HepG2 (cell line): Measurements from ENCODE around the gene ZDHHC7. TPM values are rescaled to one million over a fixed set of nuclear protein-coding genes. Genes with fewer than 3 reads are reported as not detected.

Experiments used
- ARNT ChIP-seq: fragments of 450-650 bp; IDR thresholded peaks from 2 replicates; pipeline ENCODE4 v1.6.1; 2017
- CBX5 ChIP-seq: sonication (generic); formaldehyde crosslinking; IDR thresholded peaks from 2 replicates; pipeline ENCODE4 v1.4.0; 2020; ENCODE audit warnings: missing genetic modification reagents, borderline replicate concordance
- CENPT ChIP-seq: sonication (generic); formaldehyde crosslinking; IDR thresholded peaks from 2 replicates; pipeline ENCODE4 v1.8.0; 2022; ENCODE audit warnings: low read depth, mild to moderate bottlenecking, moderate library complexity, missing genetic modification reagents
- DMAP1 ChIP-seq: IDR thresholded peaks from 2 replicates; pipeline ENCODE4 v1.6.1; 2016
- EEA1 ChIP-seq: sonication (generic); formaldehyde crosslinking; IDR thresholded peaks from 2 replicates; pipeline ENCODE4 v1.5.1; 2020; ENCODE audit warnings: mild to moderate bottlenecking, missing genetic modification reagents, borderline replicate concordance
- HNF1B ChIP-seq: sonication (generic); formaldehyde crosslinking; IDR thresholded peaks from 2 replicates; pipeline ENCODE4 v1.5.1; 2020; ENCODE audit warnings: mild to moderate bottlenecking, moderate library complexity, missing genetic modification reagents
- MXD3 ChIP-seq: IDR thresholded peaks from 2 replicates; pipeline ENCODE4 v1.6.1; 2016; ENCODE audit warnings: mild to moderate bottlenecking, missing biosample characterization, missing genetic modification reagents
- NCOA2 ChIP-seq: sonication (generic); formaldehyde crosslinking; IDR thresholded peaks from 2 replicates; pipeline ENCODE4 v1.8.0; 2022; ENCODE audit warnings: inconsistent platforms
- STAT6 ChIP-seq: sonication (generic); formaldehyde crosslinking; IDR thresholded peaks from 2 replicates; pipeline ENCODE4 v1.4.0; 2020; ENCODE audit warnings: missing genetic modification reagents, mild to moderate bottlenecking, borderline replicate concordance
- ZBTB40 ChIP-seq, 2 experiments: fragments of 450-650 bp in 1 of 2; sonication (generic) in 1 of 2; formaldehyde crosslinking in 1 of 2; IDR thresholded peaks; 2 replicates each; pipeline versions ENCODE4 v1.6.1 to v1.8.0; 2016 to 2022; ENCODE audit warnings: antibody characterized with exemption in 1 of 2, mild to moderate bottlenecking in 1 of 2, missing genetic modification reagents in 1 of 2
- ZFP37 ChIP-seq: sonication (generic); formaldehyde crosslinking; IDR thresholded peaks from 2 replicates; pipeline ENCODE4 v1.4.0; 2020; ENCODE audit warnings: missing genetic modification reagents, borderline replicate concordance
- ZMYM3 ChIP-seq: sonication (generic); formaldehyde crosslinking; IDR thresholded peaks from 2 replicates; pipeline ENCODE4 v1.5.1; 2020; ENCODE audit warnings: mild to moderate bottlenecking, missing genetic modification reagents
- ZNF260 ChIP-seq: sonication (generic); formaldehyde crosslinking; IDR thresholded peaks from 2 replicates; pipeline ENCODE4 v1.4.0; 2020; ENCODE audit warnings: missing genetic modification reagents, low read depth, mild to moderate bottlenecking, borderline replicate concordance
- ZNF331 ChIP-seq: sonication (generic); formaldehyde crosslinking; IDR thresholded peaks from 2 replicates; pipeline ENCODE4 v1.4.0; 2020; ENCODE audit warnings: missing genetic modification reagents
- polyA plus RNA-seq, 8 experiments: library from polyadenylated mRNA; depleted of rRNA in 3 of 8; stranded (reverse) in 7 of 8; unstranded in 1 of 8; fragments of >200 nt; fragmentation: Illumina TruSeq in 4 of 8; extraction: Trizol in 4 of 8; gene quantifications; 2 replicates each; pipeline versions ENCODE4 v1.2.1 to v1.2.3, GENCODE V29; 2011 to 2016; ENCODE audit warnings: low read depth in 4 of 8, missing spikeins in 1 of 8, mixed read lengths in 1 of 8; ENCODE audit not compliant: insufficient read depth in 1 of 8
- total RNA-seq, 5 experiments: library from RNA; depleted of rRNA; stranded (reverse); fragments of >200 nt; fragmentation: Illumina TruSeq; extraction: Trizol; gene quantifications; 2 replicates each; pipeline ENCODE4 v1.2.3, GENCODE V29; 2016; ENCODE audit warnings: low read depth in 1 of 5

The ZDHHC7 gene
- total and polyA plus RNA-seq, 2 of the 13 experiments (the other 11 are each of a cell fraction or from before 2014, with no cell fraction given), result 46.8 to 67.6 TPM

GRCh38 chr16:85046931-85047866, 35.9 kb upstream of the ZDHHC7 start (continued):
- no peak for TF ChIP-seq ZBTB40 (IDR thresholded peaks at IDR 0.05)
- 0 out of 2 replicates have a peak, but pooled peaks have one; percentile 45 for TF ChIP-seq ZBTB40 (CRISPR knock-in tag; IDR thresholded peaks at IDR 0.05)
- no peak for TF ChIP-seq DMAP1 (CRISPR knock-in tag)
- no peak for TF ChIP-seq HNF1B (CRISPR knock-in tag)
- no peak for TF ChIP-seq NCOA2 (CRISPR knock-in tag)
- TF ChIP-seq STAT6 (CRISPR knock-in tag), result no peak
- no peak for TF ChIP-seq ARNT
- 0 out of 2 replicates have a peak, but pooled peaks have one; percentile 30 for TF ChIP-seq ZNF331
- no peak for TF ChIP-seq CBX5 (CRISPR knock-in tag)
- TF ChIP-seq CENPT (CRISPR knock-in tag), result no peak
- 0 out of 2 replicates have a peak, but pooled peaks have one; percentile 35 for TF ChIP-seq MXD3 (CRISPR knock-in tag)
- no peak for TF ChIP-seq EEA1 (CRISPR knock-in tag)
- no peak for TF ChIP-seq ZNF260 (CRISPR knock-in tag)
- TF ChIP-seq ZMYM3 (CRISPR knock-in tag), result 0 out of 2 replicates have a peak, but pooled peaks have one; percentile 37
- TF ChIP-seq ZFP37 (CRISPR knock-in tag), result no peak
